Neural crest cell (in vitro differentiated cells): ENCODE data around the gene SLC9A9. TPM values are rescaled to one million over a fixed set of nuclear protein-coding genes. Genes with fewer than 3 reads are reported as not detected.

Experiments used
- DNase-seq: peaks from one replicate; pipeline ENCODE4 v3.0.0; 2021; ENCODE audit warnings: low read depth, mixed read lengths, low spot score
- H3K27ac Mint-ChIP-seq: one replicate; pipeline ENCODE4 v1.8.0; 2021; ENCODE audit warnings: mild to moderate bottlenecking, mixed read lengths; ENCODE audit not compliant: unreplicated experiment
- H3K27me3 Mint-ChIP-seq: 2 replicates; pipeline ENCODE4 v1.8.0; 2021; ENCODE audit warnings: low read depth, mild to moderate bottlenecking, mixed read lengths
- H3K36me3 Mint-ChIP-seq: 2 replicates; pipeline ENCODE4 v1.8.0; 2021; ENCODE audit warnings: low read depth, mild to moderate bottlenecking, mixed read lengths
- H3K4me1 Mint-ChIP-seq: 2 replicates; pipeline ENCODE4 v1.8.0; 2021; ENCODE audit warnings: mixed read lengths
- H3K4me3 Mint-ChIP-seq: one replicate; pipeline ENCODE4 v1.8.0; 2021; ENCODE audit warnings: mild to moderate bottlenecking, mixed read lengths
- H3K9me3 Mint-ChIP-seq: 2 replicates; pipeline ENCODE4 v1.8.0; 2021; ENCODE audit warnings: mixed read lengths
- CTCF ChIP-seq: fragments of 200-600 bp; sonication (generic); conservative IDR thresholded peaks from 2 replicates; pipeline ENCODE4 v1.5.0; 2021; ENCODE audit warnings: antibody characterized with exemption, mild to moderate bottlenecking
- total RNA-seq: library from RNA; stranded (reverse); gene quantifications from 2 replicates; pipeline ENCODE4 v1.2.1, GENCODE V29; 2021

SLC9A9 gene
- total RNA-seq, 1 donor from 2014 or later = 0.56 TPM

GRCh38 chr3:143218166-143218835 lies 630.0 kb downstream of the SLC9A9 start:
- Mint-ChIP-seq H3K9me3 (no peaks in the 10 kb centered on the region), H3K4me1 (peaks cover 12% of the 10 kb centered on the region), H3K4me3 (no peak overlapping the region), H3K27me3 (no peaks in the 10 kb centered on the region), H3K36me3 (no peaks in the 10 kb centered on the region), H3K27ac (no peak overlapping the region)
- DNase-seq = no peak
- TF ChIP-seq CTCF = no peak

- no peaks in the 10 kb centered on the region for H3K36me3 Mint-ChIP-seq
- H3K4me3 Mint-ChIP-seq = no peak overlapping the region
- no peaks in the 10 kb centered on the region for H3K27me3 Mint-ChIP-seq
- no peak for DNase-seq
- no peak overlapping the region for H3K27ac Mint-ChIP-seq
- H3K4me1 Mint-ChIP-seq = peaks cover 12% of the 10 kb centered on the region
- H3K9me3 Mint-ChIP-seq = no peaks in the 10 kb centered on the region
- TF ChIP-seq CTCF = no peak
Observed at GRCh38 chr3:143217283-143217682, 631.0 kb downstream of the SLC9A9 start.

GRCh38 chr3:143216709-143217182 lies 631.5 kb downstream of the SLC9A9 start:
- Mint-ChIP-seq H3K36me3 (no peaks in the 10 kb centered on the region), H3K27ac (no peak overlapping the region), H3K4me1 (peaks cover 12% of the 10 kb centered on the region), H3K9me3 (no peaks in the 10 kb centered on the region), H3K27me3 (no peaks in the 10 kb centered on the region), H3K4me3 (no peak overlapping the region)
- no peak for TF ChIP-seq CTCF
- no peak for DNase-seq

Other genes with a start within 250 kb of the SLC9A9 start
- 15.5 and 19.5 TPM in 2 replicates for gene DIPK2A, start 123.4 kb upstream of the SLC9A9 start, total RNA-seq